Fibroblast of upper back skin (primary cell): Measurements from ENCODE around the gene SMAD5.

Experiments
- DNase-seq: peaks from one replicate; pipeline ENCODE4 v3.0.0-alpha.2; 2013

SMAD5 gene

DNA sequence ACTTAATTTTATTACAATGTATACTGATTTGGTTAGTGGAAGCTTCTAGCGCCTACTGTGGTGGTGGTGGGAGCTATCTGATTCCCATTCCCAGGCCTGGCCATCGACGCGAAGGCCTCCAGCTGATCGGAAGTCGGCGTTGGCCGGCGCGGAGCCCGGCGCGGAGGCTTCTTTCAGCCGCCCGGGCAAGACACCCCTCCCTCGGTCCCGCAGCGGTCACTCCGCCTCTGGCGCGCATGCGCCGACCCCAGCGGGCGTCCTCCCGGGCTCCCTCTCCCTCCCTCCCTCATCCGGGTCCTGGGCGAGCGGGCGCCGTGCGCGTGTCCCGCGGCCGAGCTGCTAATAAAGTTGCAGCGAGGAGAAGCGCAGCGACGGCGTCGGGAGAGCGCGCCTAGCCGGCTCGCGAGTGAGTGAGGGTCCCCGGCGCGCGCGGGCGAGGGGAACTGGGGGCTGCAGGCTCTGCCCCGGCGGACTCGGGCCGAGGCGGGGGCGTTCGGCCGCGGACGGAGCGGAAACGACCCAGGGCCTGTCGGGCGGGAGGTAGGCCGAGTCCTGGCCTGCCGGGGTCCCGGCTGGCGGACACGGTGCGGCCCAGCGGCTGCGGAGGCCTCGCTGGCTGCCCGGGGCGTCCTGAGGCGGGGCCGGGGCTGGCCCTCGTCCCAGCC is at the start of gene SMAD5:
Gene SMAD5, plus strand, starts transcription at position 289 of the 665 bp plus-strand sequence. CDS start 20,916 bp downstream, outside the sequence.
- DNase-seq = peak; percentile 95

DNA sequence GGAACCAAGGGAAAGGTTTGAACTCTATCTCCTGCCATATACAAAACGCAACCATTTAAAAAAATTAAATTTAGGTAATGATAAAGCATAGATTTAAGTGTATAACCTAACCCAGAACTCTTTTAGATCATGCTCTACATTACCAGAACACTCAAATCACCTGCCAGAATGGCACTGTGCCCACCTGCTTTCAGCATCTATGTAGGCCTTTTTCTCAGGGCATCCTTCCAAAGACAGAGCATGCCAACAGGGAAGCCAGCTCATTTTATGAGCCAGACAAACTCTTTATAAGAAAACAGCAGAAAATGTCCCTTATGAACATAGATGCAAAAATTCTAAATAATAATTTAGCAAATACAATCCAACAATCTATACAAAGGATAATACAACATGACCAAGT is 47.9 kb upstream of the SMAD5 start:
- no peak for DNase-seq

DNA sequence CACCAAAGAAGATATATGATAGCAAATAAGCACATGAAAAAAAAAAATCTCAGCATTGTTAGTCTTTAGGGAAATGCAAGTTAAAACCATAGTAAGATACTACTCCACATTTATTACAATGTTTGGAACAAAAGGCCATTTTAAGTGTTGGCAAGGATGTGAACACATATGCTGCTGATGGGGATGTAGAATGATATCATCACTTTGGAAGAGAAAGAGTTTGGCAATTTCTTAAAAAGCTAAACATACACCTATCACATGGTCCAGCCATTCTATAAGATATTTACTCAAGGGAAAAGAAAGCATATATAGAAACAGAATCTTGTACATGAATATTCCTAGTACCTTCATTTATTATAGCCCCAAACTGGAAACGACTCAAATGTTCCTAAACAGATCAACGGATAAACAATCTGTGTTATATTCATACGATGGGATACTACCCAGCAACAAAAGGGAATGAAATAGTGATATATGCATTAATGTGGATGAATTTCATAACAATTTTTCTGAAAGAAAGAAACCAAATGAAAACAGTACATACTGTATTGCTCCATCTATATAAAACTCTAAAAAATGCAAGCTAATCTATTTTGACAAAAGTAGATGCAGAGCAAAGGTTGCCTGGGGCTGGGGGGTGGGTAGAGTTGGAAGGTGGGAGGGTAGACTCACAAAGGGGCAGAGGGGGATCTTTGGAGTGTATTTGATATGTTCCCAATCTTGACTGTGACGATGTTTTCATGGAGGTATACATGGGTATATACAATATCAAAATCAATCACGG is 45.7 kb upstream of the SMAD5 start:
- no peak for DNase-seq

DNA sequence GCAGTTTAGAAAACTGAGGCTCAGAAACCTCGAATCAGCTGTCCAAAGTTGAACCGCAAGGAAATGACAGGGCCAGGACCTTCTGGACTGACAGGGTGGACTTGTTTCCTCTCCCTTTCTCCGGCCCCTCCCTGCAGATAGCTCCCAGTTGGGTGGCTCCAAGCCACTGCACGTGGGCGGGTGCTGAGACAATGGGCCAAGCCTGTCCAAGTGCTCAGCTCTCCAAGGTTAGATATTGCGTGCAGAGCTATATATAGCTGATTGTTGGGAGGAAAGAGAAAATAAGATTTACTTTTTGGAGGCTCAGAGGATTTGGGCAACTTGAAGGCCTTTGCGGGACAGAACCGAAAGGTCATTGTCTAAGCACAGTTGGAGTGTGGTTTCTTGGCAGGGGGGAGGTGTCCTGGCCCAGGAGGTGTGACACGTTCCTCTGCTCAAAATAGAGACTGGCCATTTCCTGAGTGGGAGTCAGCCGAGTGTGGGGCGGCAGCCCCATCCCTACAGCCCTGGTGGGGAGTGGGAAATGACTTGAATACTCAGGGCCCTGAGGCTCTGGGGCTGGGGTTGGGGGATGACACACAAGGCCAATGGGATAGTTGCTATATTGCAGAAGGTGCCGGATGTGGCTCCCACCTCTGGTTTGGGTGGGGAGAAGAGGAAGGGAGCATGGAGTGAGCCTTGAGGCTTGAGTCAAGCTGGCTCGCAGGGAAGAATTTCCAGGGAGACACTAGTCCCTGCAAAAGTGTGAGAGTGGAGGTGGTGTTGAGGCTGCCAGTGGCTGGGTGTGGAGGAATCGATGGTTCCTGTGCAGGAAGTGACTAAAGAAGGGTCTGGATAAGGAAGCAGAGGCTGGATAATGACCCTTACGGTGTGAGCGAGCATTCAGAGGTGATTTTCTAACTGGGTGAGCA is 44.4 kb upstream of the SMAD5 start:
- DNase-seq = peak; percentile 40

DNA sequence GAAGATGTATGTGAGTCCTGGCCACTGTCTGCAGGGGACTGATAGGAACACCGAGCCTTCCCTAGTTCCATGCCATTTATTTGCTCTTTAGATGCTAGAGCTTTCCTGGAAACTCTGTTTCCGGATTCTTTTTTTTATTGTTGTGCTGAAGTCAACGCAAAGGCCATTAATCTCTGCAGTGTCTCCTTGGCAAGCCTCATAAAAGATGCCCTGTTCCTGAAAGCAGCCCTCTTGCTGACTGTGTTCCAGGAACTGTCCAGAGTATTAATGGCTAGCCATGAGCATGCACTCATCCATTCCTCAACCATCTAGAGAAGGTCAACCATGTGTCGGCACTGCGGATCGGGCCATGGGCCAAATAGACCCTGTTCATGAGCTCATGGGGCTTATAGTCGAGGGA is 42.9 kb upstream of the SMAD5 start:
- DNase-seq = no peak

- DNase-seq = no peak
These were observed 42.3 kb upstream of the SMAD5 start for GRCh38 chr5:136090319-136090718.

GRCh38 chr5:136094189-136094912 is 38.3 kb upstream of the SMAD5 start:
- DNase-seq = no peak

- no peak for DNase-seq
These were observed 37.6 kb upstream of the SMAD5 start for GRCh38 chr5:136094913-136095641.

DNA sequence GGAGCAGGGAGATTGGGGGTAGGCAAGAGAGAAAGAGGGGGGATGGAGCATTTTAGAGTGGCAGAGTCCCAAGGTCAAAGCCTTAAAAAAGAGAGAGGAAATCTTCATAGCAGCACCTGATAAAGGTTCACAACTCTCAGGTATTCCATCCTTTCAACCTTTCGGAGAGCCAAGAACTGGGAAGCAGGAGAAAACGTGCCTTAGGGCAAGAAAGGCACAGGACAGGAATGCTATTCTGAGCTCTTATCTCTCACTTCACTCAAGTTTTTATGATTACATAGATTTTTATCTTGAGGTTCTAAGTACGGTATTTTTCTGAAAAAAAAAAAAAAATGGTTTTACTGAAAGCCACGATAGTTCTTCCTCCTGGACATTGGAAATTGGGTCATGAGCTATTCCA is 34.5 kb upstream of the SMAD5 start:
- no peak for DNase-seq

DNA sequence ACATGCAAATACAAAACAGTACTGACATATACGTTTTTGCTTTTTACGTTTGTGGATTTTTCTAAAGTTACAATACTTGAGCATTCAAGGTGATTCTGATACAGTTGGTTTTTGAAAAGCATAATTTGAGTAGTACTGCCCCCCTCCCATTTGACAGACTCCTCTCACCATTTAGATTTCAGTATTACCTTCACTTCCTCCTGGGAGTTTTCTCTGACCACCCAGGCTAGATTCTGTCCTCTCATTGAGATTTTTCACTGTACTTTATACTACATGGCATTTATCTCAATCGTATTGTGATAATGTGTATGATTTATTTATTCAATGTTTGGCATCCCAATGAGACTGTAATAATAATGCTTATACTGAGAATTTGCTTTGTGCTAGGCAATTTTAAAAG is 32.8 kb upstream of the SMAD5 start:
- no peak for DNase-seq

- DNase-seq = no peak
These were observed 30.8 kb upstream of the SMAD5 start for GRCh38 chr5:136101884-136102283.

- no peak for DNase-seq
These were observed 29.5 kb upstream of the SMAD5 start for GRCh38 chr5:136103118-136103517.

DNA sequence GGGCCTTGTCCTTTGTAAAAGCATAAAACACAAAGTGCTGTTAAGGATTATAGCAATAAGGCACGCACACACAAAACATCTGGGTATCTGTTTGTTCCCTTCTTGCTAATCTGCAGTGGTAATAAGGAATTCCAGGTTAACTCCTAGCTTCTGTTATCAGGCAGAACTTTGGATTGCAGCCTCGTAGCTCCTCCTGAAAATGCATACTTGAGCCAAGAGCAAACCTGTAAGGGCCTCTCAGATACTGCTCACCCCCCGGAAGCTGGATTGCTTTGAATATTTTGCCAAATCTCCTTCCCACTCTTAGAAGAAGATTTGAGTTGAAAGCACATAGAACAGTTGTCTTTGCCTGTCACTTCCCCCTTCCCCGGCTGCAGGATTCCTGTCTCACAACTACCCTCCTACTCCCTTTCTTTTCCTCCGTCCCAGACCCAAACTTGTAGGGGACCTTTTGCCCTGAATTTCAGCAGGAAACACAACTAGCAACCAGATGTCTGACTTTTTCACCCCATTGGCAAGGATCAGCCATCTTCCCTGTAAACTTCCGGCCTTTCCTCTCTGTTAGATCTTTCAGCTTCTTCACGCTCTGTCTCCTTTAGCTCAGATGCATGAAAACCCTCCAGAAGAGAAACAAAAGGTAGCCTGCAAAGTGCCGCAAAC is 28.2 kb upstream of the SMAD5 start:
- DNase-seq = no peak

DNA sequence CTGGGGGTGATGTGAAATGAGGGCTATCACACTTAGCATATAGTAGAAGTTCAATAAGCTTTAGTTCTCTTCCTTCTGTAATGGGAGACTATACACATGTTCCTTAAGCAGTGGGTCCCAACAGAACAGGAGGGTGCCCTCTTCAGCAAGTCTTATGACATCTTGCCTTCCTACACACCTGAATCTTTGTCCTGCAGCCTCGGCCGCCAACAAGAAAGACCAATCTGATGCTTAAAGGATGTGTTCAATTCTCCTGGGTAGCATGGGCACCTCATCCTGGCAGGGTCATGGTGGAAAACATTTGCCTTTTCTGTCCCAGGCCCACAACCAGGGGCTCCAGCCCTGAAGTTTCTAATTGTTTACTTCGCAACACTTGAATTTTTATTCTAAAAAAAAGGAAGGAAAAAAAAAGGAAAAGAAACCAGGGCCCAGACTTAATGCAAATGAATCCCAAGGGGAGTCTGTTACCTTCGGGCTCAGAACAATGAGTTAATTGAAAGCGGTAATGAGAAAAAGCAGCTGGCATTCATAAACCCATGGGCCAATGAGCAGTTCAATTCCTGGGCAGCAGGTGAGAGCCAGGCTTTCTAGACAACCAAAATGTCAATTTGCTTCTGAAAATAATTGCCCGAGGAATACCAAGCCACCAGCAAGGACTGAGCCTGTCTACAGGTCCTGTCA is 26.2 kb upstream of the SMAD5 start:
- DNase-seq = no peak

GRCh38 chr5:136108180-136108611 is 24.4 kb upstream of the SMAD5 start:
- no peak for DNase-seq

- DNase-seq = no peak
These were observed 23.9 kb upstream of the SMAD5 start for GRCh38 chr5:136108766-136109165.

DNA sequence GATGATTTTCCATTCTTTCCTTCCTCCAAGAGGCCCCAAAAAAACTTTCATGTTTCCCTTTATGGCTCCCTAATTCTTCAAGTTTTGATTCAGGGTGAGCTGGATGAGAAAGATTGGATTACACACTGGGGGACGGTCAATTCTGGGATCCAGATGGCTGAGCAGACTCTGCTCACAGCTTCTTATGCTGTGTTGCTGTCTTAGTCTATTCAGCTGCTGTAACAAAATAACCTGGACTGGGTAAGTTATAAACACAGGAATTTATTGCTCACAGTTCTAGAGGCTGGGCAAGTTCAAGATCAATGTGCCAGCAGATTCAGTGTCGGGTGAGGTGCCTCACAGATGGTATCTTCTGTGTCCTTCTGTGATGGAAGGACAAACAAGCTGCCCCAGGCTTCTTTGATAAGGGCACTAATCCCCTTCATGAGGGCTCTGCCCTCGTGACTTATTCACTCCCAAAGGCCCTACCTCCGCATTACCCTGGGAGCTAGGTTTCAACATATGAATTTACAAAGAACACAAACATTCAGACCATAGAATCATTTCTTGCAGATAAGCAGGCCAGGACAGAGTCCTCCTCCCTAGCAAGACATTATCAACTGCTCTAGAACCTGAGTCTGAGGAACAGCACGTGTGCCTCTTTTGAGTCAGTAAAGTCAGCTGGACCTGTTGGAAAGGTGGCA is 23.1 kb upstream of the SMAD5 start:
- no peak for DNase-seq

DNA sequence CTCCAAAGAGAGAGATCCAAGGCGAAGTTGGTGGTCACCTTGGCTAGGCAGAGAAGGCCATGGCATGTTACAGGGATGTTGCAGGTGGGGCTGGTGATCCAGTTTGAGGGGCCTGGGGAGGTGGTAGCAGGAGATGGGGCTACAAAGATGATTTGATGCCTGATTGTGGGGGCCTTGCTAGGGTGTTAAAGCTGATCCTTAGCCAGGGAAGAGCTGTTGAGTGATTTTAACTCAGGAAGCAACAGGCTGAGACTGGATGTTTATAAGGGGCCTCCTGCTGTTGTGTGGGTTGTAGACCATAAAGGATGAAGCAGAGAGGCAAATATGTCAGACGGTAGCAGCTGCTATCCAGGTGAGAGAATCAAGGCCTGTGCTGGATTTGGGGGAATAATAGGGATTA is 19.0 kb upstream of the SMAD5 start:
- DNase-seq = no peak

GRCh38 chr5:136114414-136115125 is 18.1 kb upstream of the SMAD5 start:
- DNase-seq = no peak
